GM12891 (cell line): ENCODE results near the gene CATSPER3.

Experiments used
- POLR2A ChIP-seq: IDR thresholded peaks from 2 replicates; pipeline ENCODE4 v1.6.1; 2011; ENCODE audit warnings: low read depth, low read length, control low read depth
- POLR2AphosphoS5 ChIP-seq: IDR thresholded peaks from 2 replicates; pipeline ENCODE4 v1.6.1; 2011; ENCODE audit warnings: low read depth, low read length, control low read depth

DNA sequence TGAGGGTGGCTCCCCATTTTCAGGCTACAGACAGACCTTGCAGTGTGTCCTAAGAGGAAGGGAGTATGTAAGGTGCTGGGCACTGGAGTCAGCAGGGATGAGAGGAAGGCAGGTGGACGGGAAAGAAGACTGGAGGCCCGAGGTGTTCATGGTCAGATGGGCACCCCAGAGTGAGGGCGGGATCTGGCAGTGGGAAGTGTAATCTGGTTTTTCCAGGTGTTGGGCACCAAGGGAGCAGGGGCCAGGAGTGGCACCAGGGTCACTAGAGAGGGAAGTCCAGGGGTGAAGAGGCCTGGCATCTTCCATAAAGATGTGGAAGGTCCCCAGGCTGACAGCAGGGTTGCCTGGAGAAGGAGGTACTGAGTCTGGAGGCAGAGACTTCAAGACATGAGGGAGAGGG lies 36.7 kb downstream of the CATSPER3 start:
- TF ChIP-seq POLR2A (no peak), POLR2AphosphoS5 (no peak)
